Measurements from ENCODE around the gene CES4A.
"Not testable (repeated sequence)": the region's sequence is repeated elsewhere in the genome, so short reads cannot be mapped to it uniquely, and the experiment has no call there.

- not testable (repeated sequence) for TF ChIP-seq CTCF (CRISPR knock-in tag; IDR thresholded peaks at IDR 0.05); ELF4 (CRISPR knock-in tag; IDR thresholded peaks at IDR 0.05; ENCODE audit: borderline replicate concordance); PHB2 (IDR thresholded peaks at IDR 0.05; ENCODE audit: partially characterized antibody); ETV6 (CRISPR knock-in tag; conservative IDR thresholded peaks at IDR 0.05); ZNF264 (CRISPR knock-in tag; IDR thresholded peaks at IDR 0.05); ZNF333 (CRISPR knock-in tag; IDR thresholded peaks at IDR 0.05; ENCODE audit: borderline replicate concordance); POLR2AphosphoS5 (IDR thresholded peaks at IDR 0.05; ENCODE audit: low read depth, low read length); MAFG (CRISPR knock-in tag; IDR thresholded peaks at IDR 0.05); RNF2 (conservative IDR thresholded peaks at IDR 0.05; ENCODE audit: low read depth); POLR2A (IDR thresholded peaks at IDR 0.05; ENCODE audit: insufficient read depth in 1 of 2, low read depth in 2 of 2, low read length in 2 of 2); JUND (CRISPR knock-in tag; IDR thresholded peaks at IDR 0.05); BHLHE40 (IDR thresholded peaks at IDR 0.05; ENCODE audit: low read length); ZBTB7A (CRISPR knock-in tag; IDR thresholded peaks at IDR 0.05); PTBP1 (IDR thresholded peaks at IDR 0.05; ENCODE audit: low read depth, low read length, poor library complexity, severe bottlenecking)
These were observed 32.3 kb upstream of the CES4A start for GRCh38 chr16:66956154-66956457.
